HG02642 (cell line): ENCODE measurements around the gene CFAP54.

Experiments
- ATAC-seq: cut with Tn5 transposase; IDR thresholded peaks from one replicate; pipeline ENCODE4 v1.9.1; 2021; ENCODE audit warnings: mild to moderate bottlenecking; ENCODE audit not compliant: unreplicated experiment, poor library complexity

Gene CFAP54

GRCh38 chr12:96874211-96874610, 384.8 kb downstream of the CFAP54 start:
- ATAC-seq = no peak

DNA sequence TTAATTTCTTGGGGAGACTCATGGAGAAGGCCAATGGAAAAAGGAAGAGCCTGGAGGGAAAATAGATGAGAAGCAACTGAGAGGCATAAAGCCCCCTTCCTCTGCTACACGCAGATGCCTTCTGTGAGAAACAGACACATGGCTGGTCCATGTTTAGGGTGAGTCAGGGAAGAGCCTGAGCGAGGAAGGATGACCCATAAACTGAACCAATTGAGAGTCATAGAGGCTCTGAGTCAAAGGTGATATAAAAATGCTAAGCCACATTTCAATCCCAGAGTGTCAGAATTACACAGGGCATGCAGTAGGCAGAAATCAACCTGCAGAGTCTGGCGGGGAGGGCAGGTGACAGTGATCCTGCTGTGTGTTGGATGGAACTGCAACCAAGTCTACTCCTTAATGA, 387.6 kb downstream of the CFAP54 start:
- ATAC-seq = no peak

DNA sequence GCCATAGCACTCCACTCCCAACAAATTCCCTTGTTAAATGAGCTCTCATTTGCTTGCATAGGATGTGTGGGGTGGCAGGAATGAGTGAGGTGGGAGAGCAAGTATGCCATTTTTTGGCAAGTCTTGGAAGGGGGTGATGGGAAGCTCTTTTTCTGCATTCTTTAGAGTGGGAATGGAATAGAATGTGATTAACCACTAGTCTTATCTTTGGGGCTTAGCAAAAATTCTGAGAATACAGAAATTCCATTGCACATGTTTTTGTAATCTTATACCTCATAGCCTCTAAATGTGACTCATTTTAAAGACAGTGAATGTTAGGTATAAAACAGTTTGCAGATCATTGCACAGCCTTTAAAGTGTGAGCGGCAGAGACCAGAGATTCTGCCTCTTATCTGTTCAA, 389.3 kb downstream of the CFAP54 start:
- ATAC-seq = no peak

GRCh38 chr12:96879301-96879700, 389.9 kb downstream of the CFAP54 start:
- no peak for ATAC-seq

DNA sequence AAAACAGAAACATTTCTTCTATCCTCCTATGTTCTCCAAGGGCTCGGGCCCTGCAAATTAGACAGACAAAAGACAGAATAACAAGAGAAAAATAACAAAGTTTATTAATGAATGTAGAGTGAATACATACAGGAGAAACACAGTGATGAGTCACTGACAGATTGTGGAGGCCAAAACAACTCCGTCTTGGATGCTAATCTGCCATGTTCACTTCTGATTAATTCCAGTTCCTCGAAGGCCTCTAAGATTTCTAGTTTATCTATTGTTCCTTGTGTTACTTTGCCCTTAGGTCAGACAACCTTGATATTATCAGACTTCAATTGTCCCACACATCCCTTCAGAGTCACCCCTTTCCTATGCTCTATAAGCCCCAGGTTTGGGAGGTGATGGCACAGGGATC, 390.8 kb downstream of the CFAP54 start:
- ATAC-seq = no peak

DNA sequence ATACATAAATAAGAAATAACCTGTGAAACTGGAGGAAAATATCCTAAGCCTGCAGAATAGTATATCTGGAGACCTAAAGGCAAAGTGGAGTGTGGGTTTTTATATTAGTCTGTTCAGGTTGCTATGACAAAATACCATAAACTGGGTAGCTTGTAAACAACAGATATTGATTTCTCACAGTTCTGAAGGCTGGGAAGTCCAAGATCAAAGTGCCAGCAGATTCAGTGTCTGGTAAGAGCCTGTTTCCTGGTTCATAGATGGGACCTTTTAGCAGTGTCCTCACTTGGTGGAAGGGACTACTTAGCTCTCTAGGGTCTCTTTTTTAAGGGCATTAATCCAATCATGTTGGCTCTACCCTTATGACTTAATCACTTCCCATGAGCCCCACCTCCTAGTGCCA, 392.2 kb downstream of the CFAP54 start:
- no peak for ATAC-seq

- ATAC-seq = no peak
Measured at GRCh38 chr12:96882862-96883261, 393.5 kb downstream of the CFAP54 start.

GRCh38 chr12:96883571-96883970, 394.2 kb downstream of the CFAP54 start:
- no peak for ATAC-seq

DNA sequence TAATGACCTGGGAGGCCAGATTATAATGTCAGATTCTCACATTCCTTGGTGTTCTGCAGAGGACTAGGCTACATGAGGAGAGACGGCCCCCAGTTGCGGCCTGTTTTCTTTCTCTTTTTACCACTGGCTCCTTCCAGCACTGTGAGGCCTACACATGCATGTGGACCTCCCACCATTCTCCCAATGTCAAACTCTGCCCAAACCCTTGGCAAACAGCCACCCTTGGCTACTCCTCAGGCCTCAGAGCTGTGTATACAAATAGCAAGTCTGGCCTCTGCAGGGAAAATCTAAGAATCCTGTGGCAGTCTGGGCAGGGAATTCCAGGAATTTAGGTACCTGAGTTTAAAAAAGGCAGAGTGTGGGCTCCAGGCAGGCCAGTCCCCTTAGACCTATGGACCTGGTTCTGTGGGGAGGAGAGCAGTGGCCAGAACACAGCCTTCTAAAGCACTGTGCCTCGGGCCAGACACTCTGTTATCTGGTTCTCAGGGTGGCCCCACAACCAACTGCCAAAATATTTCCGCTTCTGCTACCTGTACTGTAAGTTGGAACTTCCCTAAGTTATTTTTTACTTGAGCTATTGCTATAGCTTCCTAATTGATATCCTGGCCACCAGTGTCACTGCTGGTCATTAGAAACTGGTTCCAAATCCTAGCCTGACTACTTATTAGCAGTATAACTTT, 397.8 kb downstream of the CFAP54 start:
- no peak for ATAC-seq

GRCh38 chr12:96889273-96889933, 400.0 kb downstream of the CFAP54 start:
- no peak for ATAC-seq

DNA sequence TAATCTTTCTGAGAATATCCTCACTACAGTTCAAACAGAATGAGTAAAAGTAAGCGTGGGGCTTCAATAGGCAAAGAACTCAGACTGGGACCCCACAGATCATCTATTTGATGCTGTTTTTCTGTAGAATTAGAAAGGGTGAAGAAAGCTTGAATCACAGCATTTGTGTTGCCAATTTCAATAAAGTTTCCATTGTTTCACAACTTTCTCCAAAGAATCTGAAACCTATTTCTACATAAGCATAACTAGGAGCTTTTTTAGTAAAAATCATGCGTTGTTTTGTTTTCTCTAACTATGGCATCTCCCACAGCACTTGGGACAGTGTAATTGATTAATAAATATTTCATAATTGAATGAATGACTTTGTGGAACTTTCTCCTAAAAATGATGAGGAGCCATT, 401.0 kb downstream of the CFAP54 start:
- no peak for ATAC-seq

- ATAC-seq = no peak
Measured at GRCh38 chr12:96892104-96892503, 402.7 kb downstream of the CFAP54 start.

DNA sequence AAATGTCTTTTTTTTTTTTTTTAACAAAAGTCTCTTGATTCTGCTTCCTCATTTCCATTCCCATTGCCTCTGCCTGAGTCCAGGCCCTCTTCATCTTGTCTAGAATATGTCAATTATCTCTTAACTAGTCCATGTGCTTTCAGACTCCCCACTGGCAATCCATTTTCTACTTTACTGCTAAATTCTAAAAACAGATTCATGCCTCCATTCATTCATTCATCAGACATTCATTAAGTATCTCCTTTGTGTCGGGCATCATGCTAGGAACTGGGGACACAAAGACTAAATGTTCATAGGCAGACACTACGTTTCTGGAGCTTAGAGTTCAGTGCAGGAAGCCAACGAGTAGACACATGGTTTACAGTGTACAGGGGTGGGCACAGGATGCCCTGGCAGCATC, 408.0 kb downstream of the CFAP54 start:
- no peak for ATAC-seq

DNA sequence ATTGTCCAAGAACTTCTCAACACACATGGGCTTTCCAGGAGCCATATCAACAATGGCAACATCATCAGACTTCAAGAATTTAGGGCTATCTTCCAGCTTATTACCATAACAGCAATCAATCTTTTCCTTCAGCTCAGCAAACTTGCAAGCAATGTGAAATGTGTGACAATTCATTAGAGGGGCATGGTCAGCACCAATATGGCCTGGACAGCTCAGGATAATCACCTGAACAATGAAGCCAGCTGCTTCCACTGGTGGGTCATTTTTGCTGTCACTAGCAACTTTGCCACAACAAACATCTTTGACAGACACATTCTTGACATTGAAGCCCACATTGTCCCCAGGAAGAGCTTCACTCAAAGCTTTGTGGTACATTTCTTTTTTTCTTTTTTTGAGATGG, 411.8 kb downstream of the CFAP54 start:
- no peak for ATAC-seq

DNA sequence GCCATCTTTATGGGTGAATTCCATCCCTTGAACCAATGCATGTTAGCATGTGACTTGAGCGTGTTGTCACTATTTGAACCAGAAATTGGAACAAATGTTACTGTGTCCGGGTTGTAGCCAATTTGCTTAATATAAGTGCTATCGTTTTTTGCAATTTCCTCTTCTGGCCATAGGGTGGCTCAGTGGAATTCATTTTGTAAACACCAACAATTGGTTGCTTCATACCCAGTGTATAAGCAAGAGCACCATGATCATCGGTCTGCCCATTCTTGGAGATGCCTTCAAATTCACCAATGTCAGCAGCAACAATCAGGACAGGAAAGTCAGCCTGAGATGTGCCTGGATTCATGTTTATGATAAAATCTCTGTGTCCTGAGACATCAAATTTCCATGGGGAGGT, 412.7 kb downstream of the CFAP54 start:
- ATAC-seq = no peak

DNA sequence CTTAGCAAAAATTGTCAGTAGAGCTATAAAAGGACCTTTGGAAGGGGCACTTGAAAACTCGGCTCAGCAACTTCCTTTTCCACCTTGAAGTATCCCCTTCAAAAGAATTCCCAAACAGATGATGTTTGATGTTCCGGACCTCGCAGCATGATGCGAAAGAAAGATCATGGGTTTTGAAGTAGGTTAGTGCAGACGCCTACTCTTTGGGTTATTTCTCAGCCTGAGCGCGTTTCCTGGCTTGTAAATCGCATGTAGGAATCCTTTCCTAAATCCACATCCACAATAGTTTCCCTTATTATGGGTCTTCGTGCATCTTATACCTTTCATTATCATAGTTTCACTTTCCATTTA, 417.1 kb downstream of the CFAP54 start:
- no peak for ATAC-seq

- peak; percentile 96 for ATAC-seq
Measured at GRCh38 chr12:96906849-96907670, 417.7 kb downstream of the CFAP54 start, which contains the start of gene NEDD1. Gene NEDD1 (plus strand): TSS chr12:96907257. CDS start chr12:96909760, 2,503 bp downstream.

DNA sequence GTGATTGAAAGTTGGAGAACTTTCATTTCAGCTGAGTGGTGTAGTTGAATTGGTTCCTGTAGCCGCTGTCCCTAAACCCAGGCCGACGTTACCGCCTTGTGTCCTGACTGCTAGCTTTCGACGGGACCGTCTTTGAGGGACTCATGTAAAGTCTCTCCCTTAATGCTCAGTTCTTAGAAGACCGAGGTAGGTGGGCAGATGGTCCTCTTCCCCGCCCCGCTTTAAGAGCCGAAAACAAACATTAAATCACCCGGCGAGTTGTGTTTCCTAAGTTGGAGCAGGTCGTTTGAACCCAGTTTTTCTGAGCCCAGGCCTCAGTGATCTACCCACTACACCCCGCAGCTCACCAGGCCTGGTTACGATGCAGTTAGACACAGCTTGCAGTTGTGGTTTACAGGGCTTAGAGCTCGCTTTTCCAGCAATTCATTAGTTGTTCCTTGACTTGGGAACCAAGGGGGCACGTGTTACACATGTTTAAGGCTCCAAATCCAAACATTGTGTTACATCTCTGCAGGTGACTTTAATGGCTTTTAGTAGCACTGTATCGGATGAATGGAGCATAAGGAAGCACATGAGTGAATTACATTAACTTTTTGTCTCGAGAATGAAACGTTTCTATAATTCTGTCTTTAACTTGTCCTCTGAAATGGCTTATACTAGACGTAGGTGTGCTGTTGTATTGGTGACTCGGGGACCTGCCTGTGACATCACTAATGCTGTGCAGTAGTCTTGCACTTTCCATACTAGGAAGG, 418.5 kb downstream of the CFAP54 start:
- ATAC-seq = peak; percentile 26

DNA sequence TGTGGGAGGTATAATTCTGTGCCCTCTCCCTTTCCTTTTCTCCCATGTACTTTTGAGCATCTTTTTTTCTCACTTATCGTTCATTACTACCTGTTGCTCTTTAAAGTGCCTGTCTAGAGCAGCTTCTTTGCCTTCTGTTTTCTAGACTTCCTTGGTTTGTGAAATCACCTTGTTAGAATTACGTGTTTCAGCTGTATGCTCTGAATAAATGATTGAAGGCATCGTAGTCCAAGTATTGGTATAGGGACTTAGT, 419.0 kb downstream of the CFAP54 start:
- ATAC-seq = no peak

- no peak for ATAC-seq
Measured at GRCh38 chr12:96912261-96912660, 422.9 kb downstream of the CFAP54 start.

- ATAC-seq = no peak
Measured at GRCh38 chr12:96912943-96913342, 423.6 kb downstream of the CFAP54 start.
